Stimulated activated CD4-positive, alpha-beta T cell treated with anti-CD3 and anti-CD28 coated beads, TNF-alpha, amount 100 ng/mL, for 4 hours (primary cell): ENCODE measurements around the gene LIMK1.
"Not testable (repeated sequence)": the region's sequence is repeated elsewhere in the genome, so short reads cannot be mapped to it uniquely, and the experiment has no call there.

Experiments
- DNase-seq, 3 experiments: peaks; one replicate each; pipeline ENCODE4 v3.0.0-alpha.2; 2020; ENCODE audit warnings: low read depth in 3 of 3

The LIMK1 gene

DNA sequence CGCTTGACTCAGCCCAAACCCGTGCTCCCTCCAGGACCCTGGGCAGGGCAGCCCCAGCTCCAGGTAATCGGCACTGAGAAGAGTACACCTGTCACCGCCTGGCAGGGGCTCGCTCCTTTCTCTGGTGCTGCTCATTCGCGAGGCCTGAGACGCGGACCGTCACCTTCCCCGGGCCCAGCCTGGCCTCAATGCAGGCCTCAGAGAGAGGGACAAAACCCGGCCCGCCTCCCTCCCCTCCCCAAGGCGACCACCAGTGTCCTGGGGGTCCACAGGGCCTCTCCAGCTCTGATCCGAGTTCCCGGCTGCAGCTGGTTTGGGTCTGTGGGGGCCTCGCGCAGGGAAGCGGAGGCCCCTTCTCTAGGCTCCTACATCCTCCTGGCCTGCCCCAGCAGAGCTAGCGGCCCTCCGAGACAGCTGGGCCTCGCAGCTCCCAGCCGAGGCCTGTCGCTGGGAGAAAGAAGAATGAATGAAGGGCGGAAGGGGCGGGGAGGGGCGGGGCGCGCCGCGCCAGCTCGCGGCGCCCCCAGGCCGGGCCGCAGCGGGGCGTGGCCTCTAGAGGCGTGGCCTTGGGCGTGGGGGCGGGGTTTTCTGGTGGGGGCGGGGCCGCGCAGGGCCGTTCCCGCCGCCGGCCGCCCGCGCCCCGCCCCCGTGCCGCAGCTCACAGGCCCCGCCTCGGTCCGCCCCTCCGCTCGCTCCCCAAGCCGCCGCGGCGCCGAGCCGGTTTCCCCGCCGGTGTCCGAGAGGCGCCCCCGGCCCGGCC lies at the start of gene LIMK1:
TSS of gene LIMK1 (plus strand) at position 688 of the 760 bp plus-strand sequence. CDS start 187 bp downstream, outside the sequence.
- DNase-seq: peak; percentile 67 to 78 (median 76)

DNA sequence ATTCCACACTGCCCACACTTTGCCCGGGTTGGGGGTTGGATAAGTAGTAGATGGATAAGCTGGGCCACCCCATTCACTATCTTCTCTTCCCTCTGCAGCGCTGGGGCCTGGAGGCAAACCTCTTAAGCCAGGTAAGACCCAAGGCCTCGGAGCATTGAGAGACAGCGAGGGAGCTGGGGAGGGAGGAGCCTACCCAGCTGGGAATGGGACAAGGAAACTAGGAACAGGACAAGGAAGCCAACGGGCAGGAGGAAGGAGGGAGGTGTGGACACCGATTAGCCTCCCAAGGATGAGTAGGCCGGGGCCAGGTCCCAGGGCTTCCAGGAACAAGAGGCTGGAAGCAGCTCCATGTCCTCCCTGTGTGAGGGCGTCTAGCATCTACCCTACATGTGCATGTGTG lies 46.0 kb upstream of the LIMK1 start:
- no peak for DNase-seq

DNA sequence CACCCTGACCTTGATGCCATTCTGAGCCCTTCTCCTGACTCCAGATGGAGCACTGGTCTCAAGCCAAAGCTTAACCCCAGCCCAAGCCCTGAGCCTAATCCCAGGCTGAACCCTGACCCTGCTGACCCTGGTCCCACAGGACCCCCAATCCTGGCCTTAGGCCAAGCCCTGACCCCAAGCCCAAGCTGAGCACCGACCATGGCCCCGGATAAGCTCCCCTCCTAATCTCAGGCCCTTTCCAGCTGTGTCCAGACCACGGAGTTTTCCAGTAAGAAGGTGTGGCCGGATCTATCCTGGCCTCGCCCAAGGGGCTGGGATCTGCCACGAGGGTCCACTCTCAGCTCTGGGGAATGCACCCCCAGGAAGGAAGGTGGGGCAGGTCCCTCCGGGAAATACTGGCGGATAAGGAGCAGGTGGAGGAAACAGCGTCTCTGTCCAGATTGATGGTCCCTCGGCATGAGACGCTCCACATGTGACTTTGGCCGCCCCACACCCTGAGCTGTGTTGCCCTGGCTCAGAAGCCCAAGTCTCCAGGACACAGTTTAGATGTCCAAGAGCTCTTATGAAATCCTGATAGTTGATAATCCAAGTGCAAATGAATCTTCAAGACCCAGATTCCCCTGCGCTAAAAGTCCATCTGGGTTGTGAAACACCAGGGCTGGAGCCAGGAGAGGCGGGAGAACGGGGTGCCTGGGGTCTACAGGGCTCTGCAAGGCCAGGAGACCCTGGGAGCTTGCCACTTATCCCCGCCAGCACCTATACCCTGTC lies 45.2 kb upstream of the LIMK1 start:
- DNase-seq: no peak

DNA sequence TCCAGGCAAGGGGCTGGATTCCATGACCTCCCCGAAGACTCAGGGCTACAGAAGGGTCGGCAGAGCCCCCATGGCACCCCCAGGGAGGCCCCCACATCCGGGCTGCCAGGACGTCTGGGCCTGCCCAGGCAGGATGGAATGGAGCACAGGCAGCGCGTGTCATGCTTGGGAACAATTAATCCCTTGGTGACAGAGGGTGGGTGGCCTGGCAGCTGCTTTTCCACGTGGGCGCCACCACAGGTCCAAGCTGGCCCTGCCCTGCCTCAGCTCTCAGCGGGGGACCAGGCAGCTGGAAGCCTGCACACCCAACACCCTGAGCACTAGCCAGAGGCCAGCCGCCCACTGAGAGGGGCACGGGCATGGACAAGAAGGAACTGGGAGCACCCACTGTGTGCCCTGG lies 44.3 kb upstream of the LIMK1 start:
- no peak for DNase-seq

DNA sequence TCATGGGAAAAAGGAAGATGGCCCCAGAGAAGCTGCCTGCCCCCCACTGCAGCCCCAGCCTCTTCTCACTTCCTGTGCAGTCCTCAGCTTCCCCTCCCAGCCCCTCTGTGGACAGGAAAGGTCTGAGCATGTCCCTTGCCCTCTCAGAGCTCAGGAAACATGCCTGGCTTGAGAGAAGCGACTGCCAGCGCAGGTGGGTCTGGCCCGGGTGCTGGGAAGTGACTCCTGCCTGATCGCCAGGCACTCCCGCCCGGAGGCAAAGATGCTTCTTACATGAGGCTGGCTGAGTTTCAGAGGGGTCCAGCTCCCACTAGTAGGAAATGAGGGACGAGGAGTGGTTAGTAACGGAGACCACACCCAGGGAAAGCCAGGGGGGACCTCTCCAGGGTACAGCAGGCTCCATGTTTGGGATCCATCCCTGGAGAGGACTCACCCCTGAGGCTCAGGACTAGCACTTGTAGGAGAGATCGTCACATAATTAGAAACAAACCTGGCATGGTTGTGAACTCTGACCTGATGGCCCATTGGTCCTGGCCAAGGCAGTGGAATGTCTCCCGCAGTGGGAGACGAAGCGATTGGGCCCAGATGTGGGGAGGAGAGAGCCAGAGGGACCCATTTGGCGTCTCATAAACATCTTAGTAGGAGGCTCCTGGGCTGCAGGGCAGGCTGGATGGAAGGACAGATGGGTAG lies 43.4 kb upstream of the LIMK1 start:
- no peak for DNase-seq

DNA sequence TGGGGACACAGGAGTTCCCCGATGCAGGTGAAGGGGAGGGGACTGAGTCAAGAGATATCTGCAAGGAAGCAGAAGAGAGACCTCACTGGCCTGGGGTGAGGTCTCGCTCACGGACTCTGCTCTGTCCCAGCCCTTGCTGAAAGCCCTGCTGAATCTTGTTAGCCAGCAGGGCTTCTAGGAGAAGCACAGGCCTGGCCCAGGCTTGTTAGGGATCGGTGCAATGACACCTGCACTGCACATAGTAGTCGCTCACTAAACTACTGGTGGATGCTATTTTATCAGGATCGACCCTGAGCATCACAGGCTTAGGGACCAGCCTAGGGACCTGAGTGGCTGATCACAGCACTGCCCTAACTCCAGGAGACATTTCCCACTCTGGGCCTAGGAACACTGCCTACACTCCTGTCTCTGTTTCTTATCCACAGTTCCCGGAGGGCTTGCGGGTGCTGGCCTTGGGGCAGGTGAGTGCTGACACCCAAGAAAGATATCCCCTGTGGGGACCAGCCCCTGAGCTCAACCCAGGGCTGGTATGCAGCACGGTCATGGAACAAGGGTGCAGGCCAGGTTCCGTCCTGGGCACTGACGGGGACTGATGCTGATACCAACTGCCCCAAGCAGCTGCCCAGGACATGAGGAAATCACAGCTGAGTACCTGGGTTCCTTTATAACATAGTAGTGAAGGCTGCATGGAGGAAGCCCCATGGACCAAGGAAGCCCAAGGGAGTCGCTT lies 42.6 kb upstream of the LIMK1 start:
- no peak for DNase-seq

DNA sequence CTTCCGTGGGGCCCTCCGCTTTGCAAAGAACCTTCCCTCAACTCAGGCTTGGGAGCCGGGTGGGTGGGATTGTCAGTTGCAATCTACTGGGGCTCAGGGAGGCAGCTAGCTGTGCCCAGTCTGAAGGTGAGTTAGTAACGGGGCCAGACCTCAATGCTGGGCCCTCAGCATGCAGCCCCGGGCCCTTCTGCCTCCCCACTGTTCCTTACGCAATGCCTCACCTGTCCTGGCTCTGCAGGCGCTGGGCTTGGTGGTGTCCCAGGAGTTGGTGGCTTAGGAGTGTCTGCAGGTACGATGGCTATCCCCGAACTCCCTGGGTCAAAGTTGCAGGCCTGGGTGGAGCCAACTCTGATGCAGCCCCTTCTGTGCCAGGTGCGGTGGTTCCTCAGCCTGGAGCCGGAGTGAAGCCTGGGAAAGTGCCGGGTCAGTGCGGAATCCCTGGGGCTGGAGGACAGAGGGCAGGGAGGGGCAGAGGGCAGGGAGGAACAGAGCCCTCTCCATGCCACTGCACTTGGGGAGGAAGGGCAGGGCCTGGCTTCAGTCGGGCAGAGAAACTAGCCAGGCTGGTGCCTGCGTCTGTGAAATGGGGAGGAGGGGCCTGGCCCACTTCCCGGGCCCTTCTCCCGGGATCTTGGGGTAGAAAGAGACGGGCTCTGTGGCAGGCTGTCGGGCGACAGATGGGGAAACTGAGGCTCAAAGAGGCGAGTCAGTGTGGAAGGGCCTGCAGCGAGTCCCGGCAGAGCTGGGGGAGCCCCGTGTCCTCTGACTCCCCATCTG lies 40.7 kb upstream of the LIMK1 start:
- no peak for DNase-seq

DNA sequence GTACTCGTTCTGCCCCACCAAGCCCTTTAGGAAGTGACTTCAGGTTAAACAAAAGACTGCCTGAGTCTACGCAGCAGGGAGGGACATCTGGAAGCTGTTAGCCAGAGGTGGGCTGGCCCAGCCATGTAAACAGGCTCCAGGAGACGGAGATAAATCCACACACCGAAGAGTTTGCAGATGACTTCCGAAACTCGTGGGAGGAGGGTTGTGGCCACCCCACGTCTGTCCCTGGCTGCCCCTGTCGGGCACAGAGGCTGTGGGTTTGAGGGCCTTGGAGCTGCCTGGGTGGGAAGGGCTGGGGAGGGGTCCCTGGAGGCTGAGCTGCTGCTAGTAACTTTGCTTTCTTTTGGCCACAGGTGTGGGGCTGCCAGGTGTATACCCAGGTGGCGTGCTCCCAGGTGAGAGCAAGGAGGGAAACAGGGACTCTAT lies 40.1 kb upstream of the LIMK1 start:
- DNase-seq: no peak

DNA sequence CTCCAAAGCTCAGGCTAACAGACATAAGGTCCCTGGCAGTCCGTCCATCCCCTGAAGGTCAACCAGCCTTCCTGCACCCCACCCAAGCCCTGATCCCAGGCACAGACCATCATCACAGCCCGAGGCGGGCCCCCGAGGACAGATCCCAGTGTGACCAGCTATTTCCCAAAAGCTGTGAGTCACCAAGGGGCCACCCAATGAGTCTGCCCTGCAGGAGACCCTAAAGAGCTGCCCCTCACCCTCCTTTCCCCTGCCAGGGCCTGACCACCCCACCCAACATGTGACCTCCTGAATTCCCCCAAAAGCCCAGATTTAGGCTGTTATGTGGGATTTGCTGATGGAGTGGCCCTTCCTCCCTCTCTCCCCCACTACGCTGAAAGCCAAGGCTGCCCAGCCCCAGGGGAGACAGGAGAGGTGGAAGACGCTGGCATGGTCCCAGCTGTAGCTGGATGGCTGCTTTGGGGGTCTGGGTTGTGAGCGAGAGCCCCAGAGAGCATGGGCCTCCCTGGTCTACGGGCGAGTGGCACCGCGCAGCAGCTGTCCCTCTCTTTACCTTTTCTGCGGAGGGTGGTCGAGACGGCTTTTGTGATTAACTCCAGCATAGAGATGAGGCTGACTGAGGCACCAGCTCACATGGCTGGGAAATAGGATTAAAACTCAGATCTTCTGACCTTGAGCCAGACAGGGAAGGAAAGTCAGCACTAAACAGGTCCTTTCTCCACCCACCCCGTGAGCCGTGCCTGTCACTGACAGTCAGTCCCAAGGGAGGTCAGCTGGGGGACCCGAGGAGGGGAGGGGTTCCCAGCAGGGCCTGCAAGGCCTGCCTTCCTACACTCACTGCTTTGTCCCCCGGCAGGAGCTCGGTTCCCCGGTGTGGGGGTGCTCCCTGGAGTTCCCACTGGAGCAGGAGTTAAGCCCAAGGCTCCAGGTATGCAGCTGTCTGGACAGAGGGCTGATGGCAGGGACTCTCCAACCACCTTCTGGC lies 38.9 kb upstream of the LIMK1 start:
- no peak for DNase-seq

DNA sequence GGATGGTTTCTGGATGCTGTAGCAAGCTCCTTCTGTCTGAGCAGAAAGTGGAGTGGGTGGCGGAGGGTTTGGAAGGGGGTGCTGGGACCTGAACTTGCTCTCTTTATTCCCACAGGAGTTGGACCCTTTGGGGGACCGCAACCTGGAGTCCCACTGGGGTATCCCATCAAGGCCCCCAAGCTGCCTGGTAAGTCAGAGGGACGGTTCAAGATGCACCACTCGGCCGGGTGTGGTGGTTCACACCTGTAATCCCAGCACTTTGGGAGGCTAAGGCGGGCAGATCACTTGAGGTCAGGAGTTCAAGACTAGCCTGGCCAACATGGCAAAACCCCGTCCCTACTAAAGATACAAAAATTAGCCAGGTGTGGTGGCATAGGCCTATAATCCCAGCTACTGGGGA lies 37.0 kb upstream of the LIMK1 start:
- DNase-seq: not testable (repeated sequence)

DNA sequence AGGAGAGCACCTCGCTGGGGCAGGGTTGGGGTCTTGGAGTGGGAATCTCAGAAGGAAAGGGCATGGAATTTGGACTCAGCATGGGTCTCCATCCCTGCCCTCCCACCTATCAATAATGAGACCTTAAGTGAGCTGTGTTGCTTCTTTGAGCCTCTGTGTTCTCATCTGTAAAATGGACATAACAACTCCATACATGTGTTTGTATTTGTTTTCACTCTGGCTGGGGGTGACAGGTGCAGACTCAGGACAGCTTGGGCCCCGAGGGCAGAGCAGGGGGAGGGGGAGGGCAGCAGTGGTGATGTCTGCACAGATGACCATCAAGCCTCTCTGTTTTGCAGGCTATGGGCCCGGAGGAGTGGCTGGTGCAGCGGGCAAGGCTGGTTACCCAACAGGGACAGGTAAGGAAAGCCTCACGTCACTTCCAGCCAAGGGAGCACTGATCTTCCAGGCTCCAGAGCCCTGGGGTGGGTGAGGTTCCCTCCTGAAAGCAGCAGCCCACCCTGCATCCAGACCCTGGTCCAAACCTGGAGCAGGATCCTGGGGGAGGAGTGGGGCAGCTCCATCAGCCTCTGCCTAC lies 35.7 kb upstream of the LIMK1 start:
- no peak for DNase-seq

DNA sequence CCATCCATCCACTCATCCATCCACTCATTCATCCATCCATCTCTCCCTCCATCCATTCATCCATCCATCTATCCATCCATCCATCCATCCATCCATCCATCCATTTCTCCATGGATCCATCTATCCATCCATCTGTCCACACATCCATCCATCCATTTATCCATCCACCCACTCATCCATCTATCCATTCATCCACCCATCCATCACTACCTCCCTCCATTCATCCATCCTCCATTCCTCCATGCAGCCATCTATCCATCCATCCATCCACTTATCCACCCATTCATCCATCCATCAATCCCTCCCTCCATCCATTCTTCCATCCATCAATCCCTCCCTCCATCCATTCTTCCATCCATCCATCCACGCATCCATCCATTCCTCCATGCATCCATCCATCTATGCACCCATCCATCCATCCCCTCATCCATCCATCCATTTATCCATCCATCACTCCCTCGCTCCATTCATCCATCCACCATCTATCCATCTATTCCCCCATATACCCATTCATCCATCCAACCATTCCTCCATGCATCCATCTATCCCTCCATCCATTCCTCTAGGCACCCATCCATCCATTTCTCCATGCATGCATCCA lies 34.5 kb upstream of the LIMK1 start:
- DNase-seq: no peak

DNA sequence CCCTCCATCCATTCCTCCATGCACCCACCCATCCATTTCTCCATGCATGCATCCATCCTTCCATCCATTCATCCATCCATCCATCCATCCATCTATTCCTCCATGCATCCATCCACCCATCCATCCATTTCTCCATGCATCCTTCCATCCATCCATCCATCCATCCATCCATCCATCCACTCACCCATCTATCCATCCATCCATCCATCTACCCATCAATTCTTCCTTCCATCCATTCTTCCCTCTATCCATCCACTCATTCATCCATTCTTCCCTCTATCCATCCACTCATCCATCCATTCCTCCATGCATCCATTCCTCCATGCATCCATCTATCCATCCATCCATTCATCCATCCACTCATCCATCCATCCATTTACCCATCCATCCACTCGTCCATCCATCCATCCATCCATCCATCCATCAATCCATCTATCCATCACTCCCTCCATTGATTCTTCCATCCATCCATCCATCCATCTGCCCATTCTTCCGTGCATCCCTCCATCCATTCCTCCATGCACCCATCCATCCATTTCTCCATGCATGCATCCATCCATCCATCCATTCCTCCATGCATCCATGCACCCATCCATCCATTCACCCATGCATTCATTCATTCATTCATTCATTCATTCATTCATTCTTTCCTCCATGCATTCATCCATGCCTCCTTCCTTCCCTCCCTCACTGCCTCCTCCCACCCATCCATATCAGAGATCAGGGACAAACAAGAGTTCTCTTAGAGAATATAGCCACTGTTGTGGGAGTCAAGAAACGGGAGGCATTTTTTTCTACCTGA lies 33.4 kb upstream of the LIMK1 start:
- DNase-seq: no peak

DNA sequence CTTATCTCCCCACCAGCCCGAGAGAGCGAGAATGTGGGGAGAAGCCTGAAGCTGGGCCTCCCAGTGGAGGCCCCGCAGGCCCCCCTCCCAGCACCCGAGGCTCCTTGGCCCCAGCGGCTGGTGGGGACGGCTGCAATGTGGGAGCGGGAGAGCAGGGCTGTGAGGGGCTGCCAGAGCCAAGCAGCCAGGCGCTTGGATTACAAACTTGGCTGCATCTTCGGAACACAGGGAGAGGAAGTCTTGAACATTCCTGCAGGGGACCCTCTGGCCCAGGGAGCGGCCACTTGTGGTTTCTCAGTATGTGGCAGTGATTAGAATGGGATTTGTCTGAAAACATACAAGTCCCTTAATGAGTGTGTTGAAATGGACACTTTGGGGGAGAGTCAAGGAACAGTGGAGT lies 32.4 kb upstream of the LIMK1 start:
- no peak for DNase-seq

DNA sequence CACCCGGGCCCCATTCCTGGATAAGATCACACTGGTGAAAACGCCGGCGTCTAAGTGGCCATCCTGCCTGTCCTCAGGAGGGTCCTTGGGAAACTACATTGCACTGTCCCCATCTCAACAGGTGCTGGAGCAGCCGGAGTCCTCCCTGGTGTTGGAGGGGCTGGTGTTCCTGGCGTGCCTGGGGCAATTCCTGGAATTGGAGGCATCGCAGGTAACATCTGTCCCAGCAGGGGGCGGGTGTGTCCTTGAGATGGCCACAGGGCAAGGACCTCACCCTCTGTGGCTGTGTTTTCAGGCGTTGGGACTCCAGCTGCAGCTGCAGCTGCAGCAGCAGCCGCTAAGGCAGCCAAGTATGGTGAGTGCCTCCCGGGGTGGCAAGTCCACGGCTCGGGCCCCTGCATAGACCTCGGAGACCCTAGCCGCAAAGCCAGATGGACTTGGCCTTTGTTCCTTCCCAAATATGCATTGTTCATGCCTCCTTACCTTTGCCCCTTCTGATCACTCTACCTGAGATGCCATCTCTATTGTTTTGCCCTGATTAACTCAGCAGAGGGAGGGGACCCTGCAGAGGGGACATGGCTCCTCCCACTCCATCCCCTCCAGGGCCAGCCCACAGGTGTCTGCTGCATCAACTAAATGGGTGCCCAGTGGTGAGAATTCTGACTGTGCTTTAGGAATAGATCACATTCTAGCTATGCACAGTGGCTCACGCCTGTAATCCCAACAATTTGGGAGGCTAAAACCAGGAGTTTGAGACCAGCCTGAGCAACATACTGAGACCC lies 31.8 kb upstream of the LIMK1 start:
- no peak for DNase-seq

DNA sequence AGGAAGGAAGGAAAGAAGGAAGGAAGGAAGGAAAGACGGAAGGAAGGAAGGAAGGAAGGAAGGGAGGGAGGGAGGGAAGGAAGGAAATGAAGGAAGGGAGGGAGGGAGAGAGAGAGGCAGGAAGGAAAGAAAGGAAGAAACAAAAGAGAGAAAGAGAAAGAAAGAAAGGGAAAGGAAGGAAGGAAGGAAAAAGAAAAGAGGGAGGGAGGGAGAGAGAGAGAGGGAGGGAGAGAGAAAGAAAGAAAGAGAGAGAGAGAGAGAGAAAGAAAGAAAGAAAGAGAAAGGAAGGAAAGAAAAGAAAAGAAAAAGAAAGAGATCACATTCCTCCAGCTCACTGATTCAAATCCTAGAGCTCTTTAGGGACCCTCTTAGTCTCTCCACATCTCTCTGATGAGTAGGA lies 31.0 kb upstream of the LIMK1 start:
- no peak for DNase-seq

DNA sequence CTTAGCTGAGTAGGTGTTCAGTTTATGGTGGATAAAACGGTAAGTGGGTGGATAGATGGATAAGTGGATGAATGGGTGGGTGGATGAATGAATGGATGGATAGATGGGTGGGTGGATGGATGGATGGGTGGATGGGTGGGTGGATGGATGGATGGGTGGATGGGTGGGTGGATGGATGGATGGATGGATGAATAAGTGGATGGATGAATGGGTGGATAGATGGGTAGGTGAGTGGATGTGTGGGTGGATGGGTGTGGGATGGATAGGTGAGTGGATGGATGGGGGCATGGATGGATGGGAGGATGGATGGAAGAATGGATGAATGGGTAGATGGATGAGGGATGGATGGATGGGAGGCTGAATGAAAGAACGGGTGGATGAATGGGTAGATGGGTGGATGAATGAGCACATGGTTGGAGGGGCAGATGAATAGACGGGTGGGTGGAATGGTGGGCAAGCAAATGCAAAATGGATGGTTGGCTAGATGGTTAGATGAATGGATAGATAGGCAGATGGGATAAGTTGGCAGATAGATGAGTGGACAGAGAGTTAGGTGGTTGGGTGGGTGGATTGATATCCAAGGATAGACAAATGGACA lies 29.9 kb upstream of the LIMK1 start:
- DNase-seq: no peak
